IPS-NIHi11 (cell line): ENCODE results near the gene YTHDF1.

ENCODE experiments used
- DNase-seq: peaks from one replicate; pipeline ENCODE4 v3.0.0; 2012; ENCODE audit warnings: mixed read lengths, low spot score

The YTHDF1 gene

DNA sequence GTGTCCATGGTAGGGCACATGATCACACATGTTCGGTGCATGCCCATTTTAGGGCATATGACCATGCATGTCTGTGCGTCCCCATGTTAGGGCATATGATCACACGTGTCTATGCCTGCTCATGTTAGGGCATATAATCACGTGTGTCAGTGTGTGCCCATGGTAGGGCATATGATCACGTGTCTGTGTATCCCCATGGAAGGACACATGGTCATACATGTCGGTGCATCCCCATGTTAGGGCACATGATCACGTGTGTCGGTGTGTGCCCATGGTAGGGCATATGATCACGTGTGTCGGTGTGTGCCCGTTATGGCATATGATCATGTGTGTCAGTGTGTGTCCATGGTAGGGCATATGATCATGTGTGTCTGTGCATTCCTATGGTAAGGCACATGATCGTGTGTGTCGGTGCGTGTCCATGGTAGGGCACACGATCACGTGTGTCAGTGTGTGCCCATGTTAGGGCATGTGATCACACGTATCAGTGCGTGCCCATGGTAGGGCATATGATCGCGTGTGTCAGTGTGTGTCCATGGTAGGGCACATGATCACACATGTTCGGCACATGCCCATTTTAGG, 30.6 kb downstream of the YTHDF1 start:
- no peak for DNase-seq

DNA sequence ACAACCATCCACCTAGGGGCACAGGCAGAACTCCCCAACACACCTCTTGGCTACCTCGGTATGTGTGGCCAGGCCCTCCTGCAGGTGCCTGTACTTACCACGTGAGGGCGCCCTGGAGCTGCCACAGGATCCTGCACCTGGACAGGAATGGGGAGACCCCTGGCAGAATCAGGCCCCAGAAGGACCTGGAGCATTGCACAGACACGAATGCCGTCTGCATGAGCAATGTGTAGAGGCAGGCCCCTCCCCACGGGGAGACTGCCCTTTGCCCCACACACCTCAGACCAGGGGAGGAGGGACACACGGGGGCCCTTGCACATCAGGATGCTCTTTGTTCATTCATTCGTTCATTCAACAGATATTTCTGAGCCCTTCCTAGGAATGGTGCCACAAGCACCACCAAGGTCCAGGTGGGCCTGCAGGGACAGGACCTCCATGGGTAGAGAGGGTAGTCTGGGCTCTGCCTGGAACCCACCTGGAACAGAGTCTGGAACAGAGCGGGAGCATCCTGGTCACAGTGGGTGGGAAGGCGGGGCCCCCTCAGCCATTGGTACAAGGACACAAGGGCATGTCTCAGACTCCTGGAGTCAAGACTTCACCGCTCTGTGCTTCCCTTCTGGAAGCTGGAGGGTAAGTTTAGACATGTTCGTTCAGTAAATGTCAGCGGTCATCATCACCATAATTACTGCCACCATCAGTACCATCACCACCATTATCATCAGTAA, 32.3 kb downstream of the YTHDF1 start:
- DNase-seq, result peak; percentile 84

DNA sequence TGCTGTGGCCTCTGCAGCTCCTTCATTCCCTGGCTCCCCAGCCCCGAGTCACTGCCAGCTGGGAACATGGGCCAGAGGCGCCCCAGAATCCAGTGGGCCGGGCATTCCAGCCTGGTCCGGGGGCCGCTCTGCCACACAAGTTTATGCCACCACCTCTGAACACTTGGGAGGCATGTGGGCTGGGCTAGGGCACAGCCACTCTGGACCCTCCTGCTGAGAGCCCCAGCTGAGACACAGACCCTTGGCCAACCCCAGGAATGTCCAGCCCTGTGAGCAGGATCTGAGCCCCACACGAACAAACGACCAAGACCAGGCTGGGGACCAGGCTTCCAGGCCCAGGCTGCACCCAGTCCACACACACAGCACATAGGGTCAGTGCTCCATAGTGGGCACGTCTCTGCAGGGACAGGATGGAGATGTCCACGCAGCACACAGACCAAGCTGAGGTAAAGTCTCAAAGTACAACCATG, 33.0 kb downstream of the YTHDF1 start:
- no peak for DNase-seq

DNA sequence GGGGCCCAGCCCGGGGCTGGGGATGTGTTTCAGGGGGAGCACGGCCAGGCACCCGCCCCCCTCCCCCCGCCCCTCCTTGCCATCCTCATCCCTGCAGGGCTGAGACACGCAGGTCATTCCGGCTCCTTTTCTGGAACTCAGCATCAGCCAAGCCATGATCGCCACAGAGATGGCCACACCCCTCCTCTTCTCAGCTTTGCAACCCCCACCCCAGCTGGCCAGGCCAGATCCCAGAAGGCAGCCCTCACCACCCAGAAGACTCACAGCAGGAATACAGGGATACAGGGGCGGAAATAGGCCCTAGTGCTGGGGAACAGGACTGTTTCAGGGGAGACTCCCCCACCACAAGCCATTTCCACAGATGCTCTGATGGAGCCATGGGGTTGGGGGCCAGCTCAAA, 33.5 kb downstream of the YTHDF1 start:
- no peak for DNase-seq

DNA sequence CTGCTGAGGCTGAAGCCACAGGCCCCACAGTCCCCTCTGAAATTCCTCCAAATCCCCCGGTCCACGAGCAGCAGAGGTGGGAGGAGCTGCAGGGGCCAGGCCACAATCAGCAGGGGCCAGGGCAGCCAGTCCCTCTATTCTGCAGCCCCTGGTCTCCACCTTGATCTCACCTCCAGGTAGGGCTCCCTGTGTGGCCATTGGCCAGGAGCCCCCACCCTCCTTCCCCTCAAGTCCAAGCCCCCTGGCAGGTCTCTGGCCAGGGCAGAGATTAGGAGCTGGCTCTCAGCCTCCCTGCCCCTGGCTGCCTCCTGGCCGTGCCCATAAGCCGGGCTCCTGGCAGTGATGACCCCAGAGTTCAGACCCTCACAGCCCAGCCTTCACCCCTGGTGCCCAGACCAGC, 34.7 kb downstream of the YTHDF1 start:
- DNase-seq, result no peak

DNA sequence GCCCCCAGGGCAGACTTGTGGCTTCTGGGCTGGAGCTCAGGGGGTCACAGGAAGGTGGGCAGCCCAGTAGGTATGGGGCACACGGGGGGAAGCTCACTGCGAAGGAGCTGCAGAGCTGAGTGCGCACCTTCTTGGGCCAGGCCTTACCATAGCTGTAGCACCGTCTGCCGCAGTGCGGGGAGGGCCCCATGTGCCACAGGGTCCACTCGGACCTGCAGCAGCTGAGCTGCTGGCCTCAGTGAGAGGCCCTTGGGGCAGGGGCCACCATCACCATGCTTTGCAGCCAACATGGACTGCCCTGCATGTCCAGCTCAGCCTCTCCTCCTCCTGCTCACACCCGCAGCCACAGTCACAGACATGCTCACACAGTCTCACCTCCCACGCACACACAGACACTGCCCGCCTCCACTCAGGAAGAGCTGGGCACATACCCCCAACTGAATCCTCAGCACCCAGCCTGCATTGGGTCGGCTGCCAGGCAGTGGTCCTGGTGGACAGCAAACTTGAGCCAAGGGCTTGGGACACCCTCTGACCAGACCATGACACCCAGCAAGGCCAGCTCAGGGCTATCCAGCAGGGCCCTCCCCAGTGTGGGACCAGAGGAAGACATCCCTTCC, 35.3 kb downstream of the YTHDF1 start:
- DNase-seq, result no peak

DNA sequence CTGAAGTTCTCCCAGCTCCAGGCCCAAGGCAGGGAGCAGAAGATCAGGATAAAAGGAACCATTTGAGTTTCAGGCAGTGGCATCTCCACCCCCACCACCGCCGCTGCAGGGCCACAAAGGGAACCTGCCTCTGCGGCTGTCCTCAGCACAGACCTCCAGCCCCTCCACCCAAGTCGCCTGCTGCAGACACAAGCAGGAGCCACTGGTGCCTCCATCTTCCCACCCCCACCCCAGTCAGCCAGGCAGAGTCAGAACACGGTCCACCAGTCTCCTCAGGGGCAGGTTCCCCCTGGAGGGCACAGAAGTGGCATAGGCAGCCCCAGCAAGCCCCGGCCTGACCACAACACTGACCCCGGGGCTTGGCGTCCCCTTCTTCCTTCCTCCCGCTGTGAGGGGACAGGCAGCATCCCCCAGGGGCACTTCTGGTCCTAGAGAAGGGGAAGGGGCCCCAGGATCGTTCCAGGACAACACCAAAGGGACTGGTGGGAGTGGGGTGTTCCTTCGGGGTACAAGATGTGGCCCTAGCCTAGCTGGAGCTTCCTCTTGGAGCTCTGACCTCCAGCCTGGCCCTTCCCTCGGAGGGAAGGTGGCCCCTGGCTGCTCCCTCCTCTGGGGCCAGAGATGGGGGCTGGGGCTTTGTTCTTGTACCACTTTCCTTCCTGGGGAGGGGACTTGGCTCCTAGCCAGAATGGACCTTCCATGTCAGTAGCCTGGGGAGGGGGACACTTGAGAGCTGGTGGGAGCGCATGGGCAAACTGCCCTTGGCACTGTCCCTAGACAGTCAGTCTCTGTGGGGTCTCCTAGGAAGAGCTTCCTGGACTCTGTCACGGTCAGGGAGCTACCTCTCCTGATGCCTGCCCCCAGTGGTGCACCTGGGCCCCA, 36.0 kb downstream of the YTHDF1 start:
- DNase-seq, result no peak

DNA sequence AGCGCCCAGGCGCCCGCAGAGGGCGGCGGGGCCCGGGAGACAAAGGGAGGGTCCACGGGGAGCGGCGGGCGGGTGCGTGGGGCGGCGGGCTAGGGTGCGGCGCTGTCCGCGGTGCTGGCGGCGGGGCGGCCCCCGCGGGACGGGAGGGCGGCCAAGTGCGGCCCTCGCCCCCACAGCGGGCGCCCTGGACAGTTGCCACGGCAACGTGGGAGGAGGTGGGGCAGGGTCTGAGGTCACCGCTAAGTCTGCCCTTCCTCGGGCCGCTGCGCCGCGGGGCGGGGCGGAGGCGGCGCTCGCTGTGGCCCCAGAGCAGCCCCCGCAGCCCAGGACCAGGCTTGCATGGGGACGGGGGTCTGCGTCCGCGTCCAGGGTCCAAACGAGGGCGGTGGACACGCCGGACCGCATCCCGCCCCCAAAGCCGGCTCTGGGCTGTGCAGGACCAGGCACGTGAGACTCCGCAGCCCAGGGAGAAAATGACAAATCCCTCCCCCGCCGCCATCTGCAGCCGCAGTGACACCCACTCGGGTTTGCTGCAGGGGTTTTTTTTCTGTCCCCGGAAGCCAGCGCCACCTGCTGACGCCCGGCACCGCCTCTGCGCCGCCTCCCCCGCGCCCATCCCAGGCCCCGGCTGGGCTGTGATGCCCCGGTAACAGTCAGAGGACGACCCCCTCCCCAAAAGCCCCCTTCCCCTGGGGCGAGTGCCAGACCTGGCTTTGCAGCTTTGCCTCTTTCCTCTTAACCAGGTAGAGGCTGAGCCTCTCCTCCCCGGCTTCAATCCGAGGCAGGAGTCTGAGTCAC, 36.8 kb downstream of the YTHDF1 start:
- DNase-seq, result peak; percentile 72

DNA sequence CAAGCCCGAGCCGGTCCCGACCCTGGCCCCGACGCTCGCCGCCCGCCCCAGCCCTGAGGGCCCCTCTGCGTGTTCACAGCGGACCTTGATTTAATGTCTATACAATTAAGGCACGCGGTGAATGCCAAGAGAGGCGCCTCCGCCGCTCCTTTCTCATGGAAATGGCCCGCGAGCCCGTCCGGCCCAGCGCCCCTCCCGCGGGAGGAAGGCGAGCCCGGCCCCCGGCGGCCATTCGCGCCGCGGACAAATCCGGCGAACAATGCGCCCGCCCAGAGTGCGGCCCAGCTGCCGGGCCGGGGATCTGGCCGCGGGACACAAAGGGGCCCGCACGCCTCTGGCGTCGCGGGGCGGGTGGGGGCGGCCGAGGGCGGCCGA, 37.5 kb downstream of the YTHDF1 start:
- peak; percentile 80 for DNase-seq

DNA sequence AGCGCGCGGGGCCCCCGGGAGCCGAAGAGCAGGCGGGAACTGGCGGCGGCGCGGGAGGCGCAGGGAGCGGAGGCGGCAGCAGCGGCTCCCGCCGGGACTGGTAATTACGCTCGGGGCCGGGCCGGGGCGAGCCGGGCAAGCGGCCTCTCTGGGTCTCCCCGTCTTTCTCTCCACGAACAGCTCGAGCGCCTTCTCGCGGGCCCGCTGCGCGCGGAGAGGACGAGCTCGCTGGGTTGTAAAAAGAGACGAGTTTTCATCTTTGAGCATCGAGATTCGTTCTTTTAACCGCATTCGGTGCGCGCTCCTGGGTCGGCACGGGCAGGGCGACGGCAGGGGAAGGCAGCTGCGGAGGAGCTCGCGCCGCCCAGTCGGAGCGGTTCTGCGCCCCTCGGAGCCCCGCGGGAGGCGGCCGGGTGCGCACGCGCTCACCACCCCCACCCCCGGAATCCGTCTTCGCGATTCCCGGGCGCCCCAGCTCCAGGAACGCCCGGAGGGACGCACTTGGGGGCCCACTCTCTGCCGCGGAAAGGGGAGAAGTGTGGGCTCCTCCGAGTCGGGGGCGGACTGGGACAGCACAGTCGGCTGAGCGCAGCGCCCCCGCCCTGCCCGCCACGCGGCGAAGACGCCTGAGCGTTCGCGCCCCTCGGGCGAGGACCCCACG, 38.0 kb downstream of the YTHDF1 start:
- DNase-seq, result no peak

DNA sequence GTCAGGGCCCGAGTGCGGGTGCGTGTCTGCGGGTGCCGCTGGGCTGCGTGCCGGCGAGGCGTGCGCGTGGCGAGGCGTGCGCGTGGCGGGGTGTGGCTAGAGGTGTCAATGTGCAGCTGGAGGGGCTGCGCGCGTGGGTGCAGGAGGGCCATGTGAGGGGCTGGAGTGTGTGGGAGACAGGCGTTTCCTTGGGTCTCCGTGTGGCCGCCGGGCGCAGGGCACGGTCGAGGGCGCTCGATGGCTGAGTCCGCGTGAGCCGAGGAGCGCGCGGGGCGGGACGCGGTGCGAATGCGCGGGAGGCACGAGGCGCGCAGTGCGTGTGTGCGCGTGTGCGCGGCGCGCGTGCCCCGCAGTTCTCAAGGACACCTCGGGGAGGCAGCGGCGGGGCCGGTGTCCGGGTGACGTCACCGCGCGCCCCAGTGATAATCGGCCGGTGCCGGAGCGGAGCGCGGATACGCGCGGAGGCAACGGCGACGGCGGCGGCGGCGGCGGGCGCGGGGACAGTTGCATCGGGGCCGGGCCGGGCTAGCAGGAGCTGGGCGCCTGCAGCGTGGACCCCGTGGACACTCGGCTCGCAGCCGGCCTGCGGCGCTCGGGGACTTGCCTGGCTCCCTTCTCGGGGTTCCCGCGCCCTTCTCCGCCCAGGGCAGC, 38.7 kb downstream of the YTHDF1 start:
- DNase-seq, result peak; percentile 68

DNA sequence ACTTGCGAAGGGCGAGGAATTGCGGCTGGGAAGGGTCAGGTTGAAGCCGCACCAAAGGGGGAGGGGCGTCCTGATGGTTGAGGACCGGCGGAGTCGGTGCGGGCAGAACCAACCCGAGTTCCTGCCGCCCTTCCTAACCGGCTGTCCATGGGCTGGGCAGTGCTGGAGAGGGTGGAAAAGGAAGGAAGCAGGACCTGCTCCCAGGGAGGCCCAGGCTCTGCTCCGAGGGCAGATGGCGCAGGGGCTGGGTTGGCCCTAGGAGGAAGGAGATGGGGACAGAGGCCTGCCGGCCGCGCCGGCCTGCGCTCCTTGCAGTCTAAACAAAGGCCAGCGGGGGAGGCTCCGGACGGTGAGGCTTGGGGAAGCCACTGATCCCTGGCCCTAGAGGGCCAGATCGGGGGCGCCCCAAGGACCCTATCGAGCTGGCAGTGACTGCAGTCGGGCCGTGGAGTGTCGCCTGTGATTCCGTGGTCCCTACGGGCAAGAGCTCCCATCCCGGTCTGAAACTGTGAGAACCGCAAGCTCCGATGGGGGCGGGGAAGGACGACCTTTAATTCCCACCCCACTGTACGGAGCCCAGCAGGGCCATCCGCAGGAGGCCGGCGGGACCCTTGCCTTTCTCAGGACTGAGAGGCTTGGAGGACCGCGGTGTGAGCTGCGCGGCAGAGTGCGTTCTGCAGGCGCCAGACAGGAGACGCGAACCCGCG, 39.4 kb downstream of the YTHDF1 start:
- DNase-seq, result no peak

DNA sequence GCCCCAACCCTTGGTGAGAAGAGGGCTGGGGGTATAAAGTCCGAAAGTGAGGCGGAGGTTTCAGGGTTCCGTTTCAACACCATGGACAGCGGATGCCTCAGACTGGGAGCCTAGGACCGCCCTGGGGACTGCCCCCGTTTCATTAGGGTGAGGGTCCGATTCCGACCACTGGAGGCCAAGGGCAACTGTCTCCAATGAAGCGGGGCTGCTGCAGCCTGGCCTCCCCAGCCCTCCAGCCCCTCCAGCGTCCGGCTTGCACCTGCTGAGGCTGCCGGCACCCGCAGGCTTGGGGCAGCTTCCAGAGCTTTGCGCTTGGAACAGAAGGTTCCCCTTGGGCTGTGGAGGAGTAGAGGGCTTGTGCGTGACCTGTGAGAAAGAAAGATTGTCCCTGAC, 39.9 kb downstream of the YTHDF1 start:
- no peak for DNase-seq

DNA sequence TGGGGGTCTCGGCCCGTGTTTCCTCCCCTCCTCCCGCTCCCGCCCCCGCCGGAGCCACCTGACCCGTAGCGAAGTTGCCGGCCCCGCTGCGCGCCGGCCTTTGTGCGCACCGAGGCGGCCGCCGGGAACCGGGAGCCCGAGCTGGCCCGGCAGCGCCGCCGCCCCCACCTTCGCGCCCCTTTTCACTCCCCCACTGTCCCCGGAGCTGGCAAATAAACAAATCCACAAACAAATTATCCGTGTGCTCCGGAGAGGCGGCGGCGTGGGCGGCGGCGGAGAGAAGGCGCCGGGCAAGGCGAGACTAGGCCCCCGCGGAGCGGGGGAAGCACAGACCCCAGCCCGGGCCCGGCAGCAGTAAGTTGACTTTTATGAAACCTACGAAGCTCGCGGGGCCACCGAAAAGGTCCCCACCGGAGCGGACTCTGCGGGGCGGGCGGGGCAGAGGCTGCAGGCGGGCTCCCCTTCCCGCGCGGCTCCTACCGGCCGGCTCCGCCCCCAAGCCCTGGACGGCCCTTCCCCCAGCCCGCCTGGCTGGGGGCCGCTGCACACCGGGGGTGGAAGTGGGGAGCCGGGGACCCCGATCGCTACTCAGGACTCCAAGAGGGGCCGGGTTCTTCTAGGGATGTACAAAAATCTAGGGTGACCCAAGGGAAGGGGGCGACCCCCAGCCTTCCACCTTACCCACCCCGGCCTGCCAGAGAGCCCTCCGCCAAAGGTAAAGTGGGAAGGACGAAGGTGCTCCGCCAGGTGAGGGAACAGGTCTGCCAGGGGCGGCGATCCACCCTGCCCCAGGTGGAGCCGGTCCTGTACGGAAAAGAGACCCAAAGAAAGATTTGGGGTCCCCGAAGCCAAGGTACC, 40.7 kb downstream of the YTHDF1 start:
- no peak for DNase-seq

DNA sequence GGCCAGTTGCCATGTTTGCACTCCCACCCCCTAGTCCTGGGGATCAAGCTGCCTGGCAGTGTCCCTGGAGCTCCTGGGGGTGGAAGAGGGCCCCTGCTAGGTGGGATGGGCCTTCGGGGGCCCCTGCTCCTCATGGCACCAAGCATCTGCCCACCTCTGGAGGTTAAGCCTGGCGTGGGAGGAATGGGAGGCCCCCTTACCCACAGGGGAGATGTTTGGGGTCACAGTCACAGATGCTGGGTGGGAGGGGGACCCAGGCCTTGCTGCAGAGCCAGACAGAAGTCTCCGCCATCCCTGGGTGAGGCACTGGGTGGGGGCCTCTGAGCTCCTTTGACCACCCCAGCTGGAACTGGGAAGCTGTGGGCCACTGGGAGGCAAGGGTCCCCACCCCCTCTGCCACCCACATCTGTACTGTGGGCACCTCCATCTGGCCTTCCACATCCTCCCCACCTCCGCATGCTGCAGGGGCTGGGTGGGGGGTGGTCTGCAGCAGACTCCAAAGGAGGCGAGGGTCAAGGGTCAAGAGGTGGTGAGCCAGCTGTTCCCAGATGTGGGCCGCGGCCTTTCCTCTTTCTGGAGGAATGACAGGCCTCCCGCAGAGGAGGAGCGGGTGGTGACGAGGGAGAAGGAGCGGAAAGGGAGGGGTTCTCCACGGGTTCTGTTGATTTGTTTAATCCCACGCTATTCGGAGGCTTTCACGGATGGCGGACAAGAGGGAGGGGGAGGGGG, 41.5 kb downstream of the YTHDF1 start:
- no peak for DNase-seq

DNA sequence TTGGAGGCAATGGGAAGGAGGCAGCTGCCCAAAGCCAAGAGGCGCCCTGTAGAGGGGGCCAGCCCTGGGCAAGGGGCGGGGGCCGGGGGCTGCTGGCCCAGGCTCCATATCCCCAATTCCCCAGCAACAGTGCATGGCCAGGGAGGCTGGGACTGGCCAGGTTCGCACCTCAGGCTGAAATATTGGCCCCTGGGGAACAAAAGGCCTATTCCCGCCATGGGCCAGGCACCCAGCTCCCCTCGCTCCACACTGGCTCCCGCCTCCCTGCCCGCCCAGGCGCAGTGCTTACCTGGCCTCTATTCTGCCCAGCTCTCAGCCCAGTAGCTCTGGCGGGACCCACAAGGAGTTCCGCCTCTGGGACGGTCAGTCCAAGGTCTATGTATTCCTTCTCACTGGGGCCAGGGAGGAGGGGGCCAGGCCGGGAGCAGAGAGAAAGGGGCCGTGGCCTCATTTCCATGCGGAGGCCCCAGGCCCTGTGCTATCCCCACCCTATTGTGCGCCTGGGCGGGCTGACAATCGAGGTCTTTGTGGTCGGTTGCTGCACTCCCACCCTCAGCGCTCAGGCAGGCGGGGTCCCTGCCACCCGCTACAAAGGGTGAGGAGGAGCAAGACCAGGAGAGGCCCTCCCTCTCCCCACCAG, 42.3 kb downstream of the YTHDF1 start:
- DNase-seq, result no peak

DNA sequence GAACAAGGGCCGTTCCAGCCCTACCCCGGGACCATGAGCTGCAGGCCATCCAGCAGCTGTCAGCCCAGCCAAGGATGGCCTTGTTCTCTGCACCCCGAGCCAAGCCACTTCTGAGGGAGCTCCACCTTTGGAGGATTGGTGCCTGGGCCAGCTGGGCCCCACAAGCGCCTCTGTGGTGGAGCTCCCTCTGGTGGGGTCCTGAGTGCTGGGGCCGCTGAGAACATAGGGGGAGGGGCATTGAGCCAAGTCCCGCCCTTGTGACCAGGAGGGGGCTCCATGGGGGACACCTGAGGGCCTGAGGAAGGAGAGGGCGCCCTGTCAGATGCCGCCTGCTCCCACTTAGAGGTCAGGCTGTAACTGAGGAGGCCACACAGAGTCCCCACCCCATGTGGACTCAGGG, 43.2 kb downstream of the YTHDF1 start:
- DNase-seq, result peak; percentile 72

DNA sequence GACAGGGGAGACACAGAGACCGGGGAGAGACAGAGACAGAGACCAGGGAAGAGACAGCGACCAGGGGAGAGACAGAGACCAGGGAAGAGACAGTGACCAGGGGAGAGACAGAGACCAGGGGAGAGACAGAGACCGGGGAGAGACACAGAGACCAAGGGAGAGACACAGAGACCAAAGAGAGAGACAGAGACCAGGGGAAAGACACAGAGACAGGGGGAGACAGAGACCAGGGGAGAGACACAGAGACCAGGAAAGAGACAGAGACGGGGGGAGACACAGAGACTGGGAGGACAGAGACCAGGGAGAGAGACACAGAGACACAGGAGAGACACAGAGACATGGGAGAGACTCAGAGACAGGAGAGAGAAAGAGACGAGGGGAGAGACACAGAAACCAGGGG, 43.9 kb downstream of the YTHDF1 start:
- no peak for DNase-seq
